ENCODE data around the gene RNF5.

The RNF5 gene

DNA sequence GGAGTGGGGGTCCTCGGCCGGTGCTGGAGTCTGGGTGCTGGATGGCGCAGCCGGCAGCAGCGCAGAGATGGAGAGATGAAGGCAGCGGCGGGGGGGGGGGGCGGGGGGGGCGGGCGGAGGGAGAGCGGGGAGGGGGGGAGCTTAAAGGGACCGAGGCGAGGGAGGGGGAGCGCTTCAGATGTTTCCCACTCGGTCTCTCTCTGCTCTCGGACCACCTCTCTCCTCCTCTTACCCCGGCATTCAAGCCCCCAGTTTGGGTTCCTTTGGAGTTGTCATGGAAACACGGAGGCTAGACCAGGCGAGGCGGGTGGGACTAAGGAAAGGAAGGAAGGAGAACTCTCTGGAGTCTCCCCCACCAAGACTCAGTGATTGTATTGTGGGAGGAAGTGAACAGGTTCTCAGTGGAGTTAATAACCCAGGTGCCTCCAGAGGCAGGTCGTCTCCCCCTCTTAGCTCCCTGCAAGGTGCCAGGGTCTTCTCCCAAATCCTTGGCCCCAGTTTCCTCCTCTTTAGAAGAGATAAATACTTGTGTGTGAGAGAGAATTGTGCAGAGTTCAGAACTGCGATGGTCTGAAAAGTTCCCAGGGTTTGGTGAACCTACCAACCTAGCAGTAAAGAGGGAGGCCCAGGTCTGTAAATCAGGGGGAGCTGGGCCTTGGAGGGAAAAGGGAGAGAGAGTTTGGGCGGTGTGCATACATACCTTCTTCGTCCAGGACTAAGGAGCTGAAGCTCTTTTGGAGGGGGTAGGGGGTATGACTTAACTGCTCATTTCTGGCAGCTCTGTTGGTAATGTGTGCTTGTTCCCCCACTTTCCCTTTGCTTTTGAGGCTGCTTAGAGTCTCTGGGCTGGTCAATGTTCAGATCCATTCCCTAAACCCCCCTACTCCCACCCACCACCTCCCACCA, 26.1 kb upstream of the RNF5 start, which contains the start of gene PRRT1:
TSS of gene PRRT1 (minus strand) at position 77 of the 906 bp plus-strand sequence. CDS start 112 bp downstream, outside the sequence.
- in situ Hi-C loops (cut with MboI; ENCODE audit: low sequenced_read_pairs): no loop called here

- in situ Hi-C loops (cut with MboI; ENCODE audit: low sequenced_read_pairs): no loop called here
Observed at GRCh38 chr6:32152769-32153563, 25.2 kb upstream of the RNF5 start.

GRCh38 chr6:32153564-32154513, 24.4 kb upstream of the RNF5 start, which contains the start of gene PPT2:
PPT2 (plus strand) TSS chr6:32154141; CDS start chr6:32154595, 454 bp downstream.
- in situ Hi-C loops (cut with MboI; ENCODE audit: low sequenced_read_pairs): no loop called here

DNA sequence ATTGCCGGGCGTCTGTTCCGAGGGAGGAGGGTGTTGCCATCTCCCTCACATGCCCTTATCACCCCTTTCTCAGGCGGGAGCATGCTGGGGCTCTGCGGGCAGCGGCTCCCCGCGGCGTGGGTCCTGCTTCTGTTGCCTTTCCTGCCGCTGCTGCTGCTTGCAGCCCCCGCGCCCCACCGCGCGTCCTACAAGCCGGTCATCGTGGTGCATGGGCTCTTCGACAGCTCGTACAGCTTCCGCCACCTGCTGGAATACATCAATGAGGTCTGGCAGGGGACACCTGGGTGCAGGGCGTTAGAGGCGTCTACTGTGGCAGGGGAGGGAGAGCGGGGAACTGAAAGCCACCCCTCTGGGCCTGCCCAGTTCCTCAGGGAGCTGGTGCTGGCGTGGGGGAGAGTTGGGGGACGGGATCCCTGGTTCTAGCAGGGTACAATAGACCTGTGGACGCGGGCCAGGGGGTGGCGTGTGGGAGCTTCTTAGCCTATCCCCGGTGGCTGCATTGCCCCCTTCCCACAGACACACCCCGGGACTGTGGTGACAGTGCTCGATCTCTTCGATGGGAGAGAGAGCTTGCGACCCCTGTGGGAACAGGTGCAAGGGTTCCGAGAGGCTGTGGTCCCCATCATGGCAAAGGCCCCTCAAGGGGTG, 23.6 kb upstream of the RNF5 start:
- in situ Hi-C loops (cut with MboI; ENCODE audit: low sequenced_read_pairs): no loop called here

- in situ Hi-C loops (cut with MboI; ENCODE audit: low sequenced_read_pairs): no loop called here
Observed at GRCh38 chr6:32156891-32157290, 21.3 kb upstream of the RNF5 start.

DNA sequence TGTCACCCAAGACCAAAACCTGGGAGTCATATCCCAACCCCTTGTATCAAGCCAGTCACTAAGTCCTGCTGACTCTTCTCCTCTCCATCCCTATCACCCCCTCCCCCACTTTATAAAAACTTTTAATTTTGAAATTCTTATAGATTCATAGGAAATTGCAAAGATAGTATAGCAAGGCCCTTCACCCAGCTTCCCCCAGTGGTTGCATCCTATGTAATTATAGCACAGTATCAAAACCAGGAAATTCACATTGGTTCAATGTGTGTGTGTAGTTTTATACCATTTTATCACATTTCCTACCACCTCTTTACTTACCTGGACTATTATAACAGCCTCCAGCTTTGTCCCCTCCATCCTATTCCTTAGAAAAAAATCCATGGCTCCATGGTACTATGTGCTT, 20.2 kb upstream of the RNF5 start:
- in situ Hi-C loops (cut with MboI; ENCODE audit: low sequenced_read_pairs): no loop called here

GRCh38 chr6:32163559-32164258, 14.5 kb upstream of the RNF5 start:
- in situ Hi-C loops (cut with MboI; ENCODE audit: low sequenced_read_pairs): no loop called here

GRCh38 chr6:32164295-32164694, 13.9 kb upstream of the RNF5 start, which contains the start of gene EGFL8:
EGFL8 (plus strand) TSS chr6:32164595; CDS start chr6:32166166, 1,571 bp downstream.
- in situ Hi-C loops (cut with MboI; ENCODE audit: low sequenced_read_pairs): no loop called here

DNA sequence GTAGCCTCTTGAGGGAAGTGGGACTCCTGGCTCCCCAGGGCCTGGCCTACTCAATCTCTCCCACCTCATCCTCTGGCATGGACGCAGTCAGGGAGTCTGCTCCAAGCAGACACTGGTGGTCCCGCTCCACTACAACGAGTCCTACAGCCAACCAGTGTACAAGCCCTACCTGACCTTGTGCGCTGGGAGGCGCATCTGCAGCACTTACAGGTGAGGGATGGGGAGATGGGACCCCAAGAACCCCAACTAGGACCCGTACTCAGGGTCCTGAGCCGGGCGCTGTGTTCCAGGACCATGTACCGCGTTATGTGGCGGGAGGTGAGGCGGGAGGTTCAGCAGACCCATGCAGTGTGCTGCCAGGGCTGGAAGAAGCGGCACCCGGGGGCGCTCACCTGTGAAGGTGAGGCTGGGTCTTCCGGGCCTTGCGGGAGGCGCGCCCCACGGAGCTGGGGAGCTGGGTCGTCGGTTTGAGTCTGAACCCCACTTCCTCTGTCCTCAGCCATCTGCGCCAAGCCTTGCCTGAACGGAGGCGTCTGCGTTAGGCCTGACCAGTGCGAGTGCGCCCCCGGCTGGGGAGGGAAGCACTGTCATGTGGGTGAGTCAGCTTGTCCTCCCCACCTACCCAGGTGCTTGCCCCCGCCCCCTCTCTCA, 11.7 kb upstream of the RNF5 start:
- in situ Hi-C loops (cut with MboI; ENCODE audit: low sequenced_read_pairs): no loop called here

- in situ Hi-C loops (cut with MboI; ENCODE audit: low sequenced_read_pairs): no loop called here
Observed at GRCh38 chr6:32167154-32167760, 10.9 kb upstream of the RNF5 start.

DNA sequence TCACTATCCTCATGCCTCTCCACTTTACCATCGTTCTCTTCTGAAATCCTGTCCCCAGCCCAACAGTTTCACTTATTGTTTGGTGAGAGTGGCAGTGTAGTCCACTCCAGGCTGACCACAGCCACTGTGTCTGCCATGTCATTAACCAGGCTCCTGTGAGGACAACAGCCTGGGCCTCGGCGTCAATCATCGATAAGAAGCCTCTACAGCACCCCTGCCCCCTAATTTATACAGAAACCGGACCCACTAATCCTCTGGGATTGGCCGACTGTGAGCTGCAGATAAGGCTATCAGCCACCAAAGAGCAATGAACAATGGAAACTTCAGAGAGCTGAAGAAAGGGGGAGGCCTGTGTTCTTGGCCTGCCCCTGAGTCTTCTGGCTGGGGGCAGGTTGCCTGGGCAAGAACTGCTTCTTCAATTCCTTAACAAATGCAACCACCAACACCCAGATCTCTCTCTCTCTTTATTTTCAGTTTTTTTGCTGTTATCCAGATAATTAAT, 10.4 kb upstream of the RNF5 start:
- in situ Hi-C loops (cut with MboI; ENCODE audit: low sequenced_read_pairs): no loop called here

DNA sequence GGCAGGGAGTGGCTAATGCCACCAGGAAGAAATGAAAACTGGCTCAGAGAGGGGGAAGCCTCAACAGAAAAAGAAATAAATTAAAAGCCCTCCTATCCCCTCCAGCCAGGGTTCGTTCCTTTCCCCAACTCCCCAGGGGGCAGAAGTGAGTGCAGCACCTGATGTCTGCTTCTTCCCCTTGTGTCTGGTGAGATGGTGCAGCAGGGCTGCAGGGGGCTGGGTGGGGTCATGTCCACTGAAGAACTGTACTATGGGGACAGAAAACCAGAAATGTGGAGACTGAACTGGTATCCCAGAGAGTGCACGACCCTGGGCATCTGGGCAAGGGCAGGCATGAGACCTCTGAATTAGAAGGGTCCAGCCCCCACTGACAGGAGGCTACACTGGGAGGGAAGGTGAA, 9.9 kb upstream of the RNF5 start:
- in situ Hi-C loops (cut with MboI; ENCODE audit: low sequenced_read_pairs): no loop called here

DNA sequence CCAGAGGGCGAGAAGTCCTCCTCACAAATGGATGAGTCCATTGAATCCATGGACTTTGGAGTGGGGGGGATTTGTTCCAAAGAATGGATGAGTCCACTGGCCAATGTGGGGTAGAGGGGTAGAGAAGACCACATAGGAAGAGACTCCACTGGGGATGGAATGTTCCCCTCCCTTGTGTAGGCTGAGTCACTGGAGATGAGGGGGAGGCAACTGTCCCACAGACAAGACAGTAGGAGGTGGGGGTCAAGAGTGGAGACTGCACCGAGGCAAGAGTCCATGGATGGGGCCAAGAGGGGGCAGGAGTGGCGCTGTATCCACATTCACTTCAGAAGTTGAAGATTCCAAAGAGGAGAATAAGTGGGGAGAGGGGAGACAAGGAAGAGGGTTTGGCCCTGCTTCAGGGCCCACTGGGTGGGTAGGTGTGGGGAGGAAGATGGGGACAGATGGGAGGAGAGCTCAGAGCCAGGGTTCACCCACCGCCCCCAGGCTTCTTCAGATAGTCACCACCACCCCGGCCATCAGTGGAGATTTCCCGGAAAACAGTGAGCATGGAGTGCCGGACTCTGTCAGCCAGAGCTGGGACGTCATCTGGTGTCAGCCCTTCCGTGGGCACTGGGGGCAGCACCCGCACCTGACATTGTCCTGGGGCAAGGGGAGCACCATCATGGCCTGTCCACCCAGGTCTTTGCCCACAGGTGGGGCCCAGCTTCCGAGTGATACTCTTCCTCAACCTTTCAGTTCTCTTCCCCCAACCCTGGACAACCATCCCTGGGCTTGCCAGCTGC, 9.2 kb upstream of the RNF5 start:
- in situ Hi-C loops (cut with MboI; ENCODE audit: low sequenced_read_pairs): no loop called here

DNA sequence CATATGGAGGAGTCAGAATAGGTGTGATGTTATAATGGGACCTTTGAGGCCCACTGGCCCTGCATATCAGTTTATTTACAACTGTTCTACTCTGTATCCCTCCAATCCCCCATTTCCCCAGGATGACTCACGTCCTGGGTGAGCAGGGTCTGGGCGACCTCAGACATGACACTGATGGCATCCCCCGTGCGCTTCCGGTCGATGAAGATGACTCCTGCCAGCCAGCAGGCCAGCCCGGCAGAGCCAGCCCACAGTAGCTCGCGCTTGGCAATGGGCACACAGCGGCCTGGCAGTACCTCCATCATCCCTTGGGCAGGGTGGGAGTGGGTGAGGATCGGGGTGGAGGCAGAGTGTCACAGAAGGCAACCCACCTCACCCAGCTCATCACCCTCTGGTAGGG, 7.9 kb upstream of the RNF5 start:
- in situ Hi-C loops (cut with MboI; ENCODE audit: low sequenced_read_pairs): no loop called here

DNA sequence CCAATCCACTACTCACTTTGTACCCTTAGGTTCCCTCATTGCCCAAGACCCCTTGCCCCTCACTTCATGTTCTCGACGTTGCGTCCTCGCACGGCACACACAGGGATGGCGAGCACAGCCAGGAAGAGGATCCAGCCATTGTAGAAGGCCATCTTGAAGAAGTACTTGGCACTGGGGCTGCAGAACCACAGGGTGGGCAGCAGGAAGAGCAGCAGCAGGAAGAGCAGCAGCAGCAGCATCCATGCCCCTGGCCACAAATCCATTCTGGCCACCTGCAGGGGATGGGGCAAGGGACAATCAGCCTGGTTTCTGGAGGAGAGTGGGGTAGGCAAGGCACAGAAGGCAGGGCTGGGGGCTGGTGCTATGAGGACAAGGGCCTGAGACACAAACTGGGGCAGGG, 7.0 kb upstream of the RNF5 start:
- in situ Hi-C loops (cut with MboI; ENCODE audit: low sequenced_read_pairs): no loop called here

DNA sequence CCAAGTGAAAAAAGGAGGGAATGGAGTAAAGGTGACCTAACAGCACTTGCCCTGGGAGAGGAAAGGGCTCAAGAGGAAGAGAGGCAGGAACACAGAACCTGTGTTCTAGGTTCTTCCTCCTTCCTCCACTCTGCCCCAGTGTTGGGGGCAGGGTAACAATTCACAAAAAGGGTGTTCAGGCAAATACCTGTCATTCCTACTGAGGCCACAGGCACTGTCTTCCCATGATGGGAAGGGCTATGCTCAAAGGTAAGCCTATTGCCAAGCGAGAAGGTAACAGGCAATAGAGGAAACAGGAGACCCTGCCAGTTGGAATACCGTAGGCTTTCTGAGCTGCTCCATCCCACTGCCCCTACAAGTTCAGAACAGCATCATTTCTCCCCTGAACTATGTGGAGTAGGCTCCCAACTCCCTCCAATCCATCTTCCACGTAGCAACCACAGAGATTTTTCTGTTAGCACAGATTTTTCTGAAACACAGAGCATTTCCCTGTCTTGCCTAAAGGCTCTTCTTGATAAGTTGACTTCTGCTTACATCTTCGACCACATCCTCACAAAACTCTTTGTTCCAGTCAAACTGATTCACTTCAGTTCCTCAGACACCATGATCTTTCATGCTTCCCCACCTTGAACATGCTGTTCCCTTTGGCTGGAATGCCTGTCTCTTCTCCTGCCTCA, 5.0 kb upstream of the RNF5 start:
- in situ Hi-C loops (cut with MboI; ENCODE audit: low sequenced_read_pairs): no loop called here

GRCh38 chr6:32174416-32174815, 3.8 kb upstream of the RNF5 start:
- in situ Hi-C loops (cut with MboI; ENCODE audit: low sequenced_read_pairs): no loop called here

Measured in HL-60/S4 treated with retinoic acid at 250 ng/mL for 4 days and 3 days (cell line).